HUES48 (cell line): ENCODE data around the gene METTL27.
A peak's percentile ranks its signal among the peaks of the same experiment; 100 is the strongest.
"Not testable (repeated sequence)": the region's sequence is repeated elsewhere in the genome, so short reads cannot be mapped to it uniquely, and the experiment has no call there.

Experiments used
- H3K27ac ChIP-seq: one replicate; pipeline ENCODE4 v1.7.0; 2013; ENCODE audit warnings: low read depth, low read length, inconsistent platforms
- H3K27me3 ChIP-seq: 2 replicates; pipeline ENCODE4 v1.6.1; 2013; ENCODE audit warnings: mild to moderate bottlenecking, low read length; ENCODE audit not compliant: control insufficient read depth, insufficient read depth
- H3K36me3 ChIP-seq: 2 replicates; pipeline ENCODE4 v1.6.1; 2013; ENCODE audit warnings: low read length; ENCODE audit not compliant: control insufficient read depth, insufficient read depth
- H3K4me1 ChIP-seq: 2 replicates; pipeline ENCODE4 v1.6.1; 2013; ENCODE audit warnings: mild to moderate bottlenecking, low read length; ENCODE audit not compliant: control insufficient read depth, insufficient read depth
- H3K4me3 ChIP-seq: 2 replicates; pipeline ENCODE4 v1.5.1; 2013; ENCODE audit warnings: mild to moderate bottlenecking, low read depth, low read length
- H3K9ac ChIP-seq: 2 replicates; pipeline ENCODE4 v1.6.1; 2013; ENCODE audit warnings: mild to moderate bottlenecking, low read depth, low read length, moderate library complexity
- H3K9me3 ChIP-seq: 2 replicates; pipeline ENCODE4 v1.6.1; 2013; ENCODE audit warnings: low read length; ENCODE audit not compliant: control insufficient read depth, insufficient read depth

METTL27 gene

GRCh38 chr7:73847941-73848723 is 5.8 kb upstream of the METTL27 start:
- Histone ChIP-seq H3K4me3 (no peak overlapping the region), H3K9me3 (no peaks in the 10 kb centered on the region), H3K27ac (no peak overlapping the region), H3K27me3 (no peaks in the 10 kb centered on the region), H3K9ac (no peak overlapping the region), H3K36me3 (no peaks in the 10 kb centered on the region), H3K4me1 (peaks cover 3% of the 10 kb centered on the region; the same call in 1 of the 2 replicates)

- H3K9ac ChIP-seq, result not testable (repeated sequence)
These were observed 3.4 kb upstream of the METTL27 start for GRCh38 chr7:73845701-73846195.

GRCh38 chr7:73844848-73845460 is 2.6 kb upstream of the METTL27 start:
- no peak overlapping the region for H3K4me3 ChIP-seq
- no peaks in the 10 kb centered on the region for H3K27me3 ChIP-seq
- no peaks in the 10 kb centered on the region for H3K9me3 ChIP-seq
- H3K36me3 ChIP-seq, result no peaks in the 10 kb centered on the region
- no peak overlapping the region for H3K9ac ChIP-seq
- H3K4me1 ChIP-seq, result peaks cover 6% of the 10 kb centered on the region; the same call in 1 of the 2 replicates
- H3K27ac ChIP-seq, result no peak overlapping the region

More at GRCh38 chr7:73845701-73846195, 3.4 kb upstream of the METTL27 start:
- H3K4me3 ChIP-seq, H3K27me3 ChIP-seq, H3K27ac ChIP-seq, H3K4me1 ChIP-seq, H3K9me3 ChIP-seq, H3K36me3 ChIP-seq: not testable (repeated sequence)

GRCh38 chr7:73844131-73844547 is 1.8 kb upstream of the METTL27 start:
- Histone ChIP-seq H3K36me3 (no peaks in the 10 kb centered on the region), H3K27me3 (no peaks in the 10 kb centered on the region), H3K9ac (no peak overlapping the region), H3K4me1 (peaks cover 6% of the 10 kb centered on the region; the same call in 1 of the 2 replicates), H3K27ac (no peak overlapping the region), H3K4me3 (no peak overlapping the region), H3K9me3 (no peaks in the 10 kb centered on the region)

- no peaks in the 10 kb centered on the region for H3K36me3 ChIP-seq
- peak overlapping the region; percentile 67 for H3K4me3 ChIP-seq
- H3K4me1 ChIP-seq, result peaks cover 6% of the 10 kb centered on the region; the same call in 1 of the 2 replicates
- H3K27ac ChIP-seq, result peak overlapping the region; percentile 68
- H3K27me3 ChIP-seq, result no peaks in the 10 kb centered on the region
- H3K9me3 ChIP-seq, result no peaks in the 10 kb centered on the region
- H3K9ac ChIP-seq, result no peak overlapping the region
These were observed 638 bp downstream of the METTL27 start for GRCh38 chr7:73841689-73842066.

GRCh38 chr7:73840715-73841379 is 1.5 kb downstream of the METTL27 start:
- Histone ChIP-seq H3K9me3 (no peaks in the 10 kb centered on the region), H3K4me3 (no peak overlapping the region), H3K9ac (no peak overlapping the region), H3K4me1 (peaks cover 4% of the 10 kb centered on the region; the same call in 1 of the 2 replicates), H3K27me3 (no peaks in the 10 kb centered on the region), H3K36me3 (no peaks in the 10 kb centered on the region), H3K27ac (no peak overlapping the region)

- Histone ChIP-seq H3K9me3 (no peaks in the 10 kb centered on the region), H3K4me3 (no peak overlapping the region), H3K9ac (no peak overlapping the region), H3K36me3 (no peaks in the 10 kb centered on the region), H3K27me3 (no peaks in the 10 kb centered on the region), H3K27ac (no peak overlapping the region), H3K4me1 (peaks cover 2% of the 10 kb centered on the region; the same call in 1 of the 2 replicates)
These were observed 2.3 kb downstream of the METTL27 start for GRCh38 chr7:73839743-73840714.

- Histone ChIP-seq H3K4me3 (no peak overlapping the region), H3K27ac (no peak overlapping the region), H3K9ac (no peak overlapping the region), H3K27me3 (no peaks in the 10 kb centered on the region), H3K36me3 (no peaks in the 10 kb centered on the region), H3K9me3 (no peaks in the 10 kb centered on the region), H3K4me1 (peaks cover 2% of the 10 kb centered on the region; the same call in 1 of the 2 replicates)
These were observed 3.0 kb downstream of the METTL27 start for GRCh38 chr7:73839290-73839689.

- Histone ChIP-seq H3K4me1 (peaks cover 4% of the 10 kb centered on the region), H3K27me3 (no peaks in the 10 kb centered on the region), H3K36me3 (no peaks in the 10 kb centered on the region), H3K27ac (no peak overlapping the region), H3K4me3 (no peak overlapping the region), H3K9me3 (no peaks in the 10 kb centered on the region), H3K9ac (no peak overlapping the region)
These were observed 3.7 kb downstream of the METTL27 start for GRCh38 chr7:73838642-73839041.

GRCh38 chr7:73837167-73837566 is 5.1 kb downstream of the METTL27 start:
- H3K27me3 ChIP-seq, H3K4me3 ChIP-seq, H3K9me3 ChIP-seq, H3K9ac ChIP-seq, H3K27ac ChIP-seq, H3K36me3 ChIP-seq: not testable (repeated sequence)
- peaks cover 13% of the 10 kb centered on the region for H3K4me1 ChIP-seq
